ENCODE measurements around the gene CYP26C1. TPM values are rescaled to one million over a fixed set of nuclear protein-coding genes. Genes with fewer than 3 reads are reported as not detected.

The CYP26C1 gene
- total and polyA plus RNA-seq, 9 of the 15 experiments (the other 6 are each of a cell fraction or from before 2014, with no cell fraction given), result 0.07 to 0.09 (median 0.07) TPM; not detected in 6

- Histone ChIP-seq H3K79me2 (ENCODE audit: control insufficient read depth, insufficient read depth, low read length) (no peaks in the 10 kb centered on the region), H2AFZ (ENCODE audit: low read depth, low read length) (no peak overlapping the region), H4K20me1 (replicated peaks; ENCODE audit: control insufficient read depth, insufficient read depth, low read length) (no peaks in the 10 kb centered on the region; the same call in 1 of the 2 replicates), H3K9ac (ENCODE audit: insufficient read depth in 1 of 2, low read depth in 2 of 2, low read length in 2 of 2) (no peak overlapping the region), H3K36me3 (ENCODE audit: control insufficient read depth, insufficient read depth, low read length) (no peaks in the 10 kb centered on the region), H3K4me1 (replicated peaks in 1 of 2; ENCODE audit: control insufficient read depth in 2 of 2, insufficient read depth in 2 of 2, low read length in 2 of 2) (peaks cover 0 to 12% of the 10 kb centered on the region in 2 experiments; a peak in 3 of 5 replicates), H3K4me3 (no peak overlapping the region), H3K27ac (ENCODE audit: extremely low read depth, low read depth, low read length) (no peak overlapping the region), H3K27me3 (ENCODE audit: control insufficient read depth in 2 of 2, insufficient read depth in 2 of 2, low read length in 2 of 2) (peaks cover 2 to 13% of the 10 kb centered on the region in 2 experiments; a peak in 4 of 5 replicates), H3K9me1 (ENCODE audit: control insufficient read depth, insufficient read depth, low read length) (peaks cover 2% of the 10 kb centered on the region), H3K9me3 (replicated peaks; ENCODE audit: control insufficient read depth, insufficient read depth, low read depth, low read length) (no peaks in the 10 kb centered on the region), H3K4me2 (ENCODE audit: insufficient read depth, low read length) (no peak overlapping the region)
- BruUV-seq (replicated peaks), result no TSS peak
- ATAC-seq, result no peak
- intact Hi-C loops (cut with micrococcal nuclease) (loop anchor here (2.0 kb wide), 1 partner anchor 275 kb away; no protein-coding TSS in a partner anchor), in situ Hi-C loops (cut with MboI) (loop anchor here (10.0 kb wide), 1 partner anchor 273 kb away; no protein-coding TSS in a partner anchor)
- no peak for DNase-seq (ENCODE audit: extremely low read depth in 1 of 4, low spot score in 3 of 4)
- 8% methylated on average over 10 of the region's 10 CpGs for WGBS (ENCODE audit: insufficient coverage, low coverage, missing lambda C conversion rate)
- ChIA-PET CTCF (ENCODE audit: low intra/inter-chr PET ratio) (no interaction called here), POLR2A (no interaction called here)
- FAIRE-seq, result no peak
- no peak for TF ChIP-seq DPF2 (IDR thresholded peaks at IDR 0.05)
- no peak for TF ChIP-seq PTRF (tag; IDR thresholded peaks at IDR 0.05)
Measured at GRCh38 chr10:93081834-93082233, 21.2 kb downstream of the CYP26C1 start.

- Histone ChIP-seq H4K20me1 (replicated peaks; ENCODE audit: control insufficient read depth, insufficient read depth, low read length) (no peaks in the 10 kb centered on the region; the same call in 1 of the 2 replicates), H3K27me3 (ENCODE audit: control insufficient read depth in 2 of 2, insufficient read depth in 2 of 2, low read length in 2 of 2) (peaks cover 2 to 16% of the 10 kb centered on the region in 2 experiments; a peak in 4 of 5 replicates), H3K4me2 (ENCODE audit: insufficient read depth, low read length) (no peak overlapping the region), H3K9me3 (replicated peaks; ENCODE audit: control insufficient read depth, insufficient read depth, low read depth, low read length) (no peaks in the 10 kb centered on the region), H3K27ac (ENCODE audit: extremely low read depth, low read depth, low read length) (no peak overlapping the region), H3K79me2 (ENCODE audit: control insufficient read depth, insufficient read depth, low read length) (no peaks in the 10 kb centered on the region), H3K9me1 (ENCODE audit: control insufficient read depth, insufficient read depth, low read length) (peaks cover 2% of the 10 kb centered on the region), H2AFZ (ENCODE audit: low read depth, low read length) (no peak overlapping the region), H3K4me3 (no peak overlapping the region), H3K9ac (ENCODE audit: insufficient read depth in 1 of 2, low read depth in 2 of 2, low read length in 2 of 2) (no peak overlapping the region), H3K4me1 (replicated peaks in 1 of 2; ENCODE audit: control insufficient read depth in 2 of 2, insufficient read depth in 2 of 2, low read length in 2 of 2) (peaks cover 0 to 4% of the 10 kb centered on the region in 2 experiments; a peak in 2 of 5 replicates), H3K36me3 (ENCODE audit: control insufficient read depth, insufficient read depth, low read length) (no peaks in the 10 kb centered on the region)
- ChIA-PET POLR2A (interaction anchor here (0.7 kb wide), 1 partner anchor 9 kb away, joined by 3 read pairs; no protein-coding TSS in a partner anchor), CTCF (ENCODE audit: low intra/inter-chr PET ratio) (interaction anchor here (0.6 kb wide), 1 partner anchor 205 kb away, joined by 3 read pairs; no protein-coding TSS in a partner anchor)
- in situ Hi-C loops (cut with MboI) (loop anchor here (10.0 kb wide), 1 partner anchor 271 kb away; no protein-coding TSS in a partner anchor), intact Hi-C loops (cut with micrococcal nuclease) (no loop called here)
- FAIRE-seq, result no peak
- no peak for DNase-seq (ENCODE audit: extremely low read depth in 1 of 4, low spot score in 3 of 4)
- BruUV-seq (replicated peaks), result no TSS peak
- no peak for ATAC-seq
- 33% methylated on average over 7 of the region's 7 CpGs for WGBS (ENCODE audit: insufficient coverage, low coverage, missing lambda C conversion rate)
- no peak for TF ChIP-seq NR0B1 (IDR thresholded peaks at IDR 0.05; ENCODE audit: partially characterized antibody)
- no peak for TF ChIP-seq RREB1 (CRISPR knock-in tag; IDR thresholded peaks at IDR 0.05)
- TF ChIP-seq ZNF830 (CRISPR knock-in tag; IDR thresholded peaks at IDR 0.05), result no peak
- TF ChIP-seq SAP30 (IDR thresholded peaks at IDR 0.05; ENCODE audit: borderline replicate concordance, insufficient read depth, low read depth, low read length, poor library complexity, severe bottlenecking), result no peak
Measured at GRCh38 chr10:93083743-93084539, 23.3 kb downstream of the CYP26C1 start.

Data from K562 (cell line).